Neural crest cell (in vitro differentiated cells): ENCODE data around the gene ZNF346. TPM values are rescaled to one million over a fixed set of nuclear protein-coding genes. Genes with fewer than 3 reads are reported as not detected.

Source experiments
- DNase-seq: peaks from one replicate; pipeline ENCODE4 v3.0.0; 2021; ENCODE audit warnings: low read depth, mixed read lengths, low spot score
- H3K27ac Mint-ChIP-seq: one replicate; pipeline ENCODE4 v1.8.0; 2021; ENCODE audit warnings: mild to moderate bottlenecking, mixed read lengths; ENCODE audit not compliant: unreplicated experiment
- H3K27me3 Mint-ChIP-seq: 2 replicates; pipeline ENCODE4 v1.8.0; 2021; ENCODE audit warnings: low read depth, mild to moderate bottlenecking, mixed read lengths
- H3K36me3 Mint-ChIP-seq: 2 replicates; pipeline ENCODE4 v1.8.0; 2021; ENCODE audit warnings: low read depth, mild to moderate bottlenecking, mixed read lengths
- H3K4me1 Mint-ChIP-seq: 2 replicates; pipeline ENCODE4 v1.8.0; 2021; ENCODE audit warnings: mixed read lengths
- H3K4me3 Mint-ChIP-seq: one replicate; pipeline ENCODE4 v1.8.0; 2021; ENCODE audit warnings: mild to moderate bottlenecking, mixed read lengths
- H3K9me3 Mint-ChIP-seq: 2 replicates; pipeline ENCODE4 v1.8.0; 2021; ENCODE audit warnings: mixed read lengths
- CTCF ChIP-seq: fragments of 200-600 bp; sonication (generic); conservative IDR thresholded peaks from 2 replicates; pipeline ENCODE4 v1.5.0; 2021; ENCODE audit warnings: antibody characterized with exemption, mild to moderate bottlenecking
- total RNA-seq: library from RNA; stranded (reverse); gene quantifications from 2 replicates; pipeline ENCODE4 v1.2.1, GENCODE V29; 2021

ZNF346 gene
- total RNA-seq, 1 donor from 2014 or later = 41.5 TPM

GRCh38 chr5:177092178-177093081, 69.9 kb downstream of the ZNF346 start:
- TF ChIP-seq CTCF = no peak
- Mint-ChIP-seq H3K27ac (no peak overlapping the region), H3K4me3 (no peak overlapping the region), H3K9me3 (no peaks in the 10 kb centered on the region), H3K4me1 (peaks cover 30% of the 10 kb centered on the region), H3K27me3 (peaks cover 9% of the 10 kb centered on the region), H3K36me3 (no peaks in the 10 kb centered on the region)
- no peak for DNase-seq

- Mint-ChIP-seq H3K4me3 (no peak overlapping the region), H3K27me3 (peaks cover 5% of the 10 kb centered on the region), H3K36me3 (no peaks in the 10 kb centered on the region), H3K27ac (no peak overlapping the region), H3K4me1 (peaks cover 26% of the 10 kb centered on the region), H3K9me3 (no peaks in the 10 kb centered on the region)
- TF ChIP-seq CTCF = no peak
- no peak for DNase-seq
These were observed 70.7 kb downstream of the ZNF346 start for GRCh38 chr5:177093082-177093712.

GRCh38 chr5:177093803-177094202, 71.3 kb downstream of the ZNF346 start:
- TF ChIP-seq CTCF = no peak
- DNase-seq = no peak
- H3K36me3 Mint-ChIP-seq = no peaks in the 10 kb centered on the region
- H3K27me3 Mint-ChIP-seq = peaks cover 2% of the 10 kb centered on the region
- no peak overlapping the region for H3K4me3 Mint-ChIP-seq
- peaks cover 23% of the 10 kb centered on the region for H3K4me1 Mint-ChIP-seq
- no peak overlapping the region for H3K27ac Mint-ChIP-seq
- no peaks in the 10 kb centered on the region for H3K9me3 Mint-ChIP-seq

- Mint-ChIP-seq H3K36me3 (no peaks in the 10 kb centered on the region), H3K9me3 (no peaks in the 10 kb centered on the region), H3K27me3 (no peaks in the 10 kb centered on the region), H3K27ac (no peak overlapping the region), H3K4me1 (peaks cover 24% of the 10 kb centered on the region), H3K4me3 (no peak overlapping the region)
- no peak for TF ChIP-seq CTCF
- DNase-seq = no peak
These were observed 72.0 kb downstream of the ZNF346 start for GRCh38 chr5:177094224-177095087.

- Mint-ChIP-seq H3K27ac (no peak overlapping the region), H3K27me3 (no peaks in the 10 kb centered on the region), H3K4me3 (no peak overlapping the region), H3K4me1 (peaks cover 20% of the 10 kb centered on the region), H3K9me3 (no peaks in the 10 kb centered on the region), H3K36me3 (no peaks in the 10 kb centered on the region)
- DNase-seq = no peak
- TF ChIP-seq CTCF = no peak
These were observed 72.7 kb downstream of the ZNF346 start for GRCh38 chr5:177095088-177095669.
